GM23338 (cell line): ENCODE measurements around the gene C8G. TPM values are rescaled to one million over a fixed set of nuclear protein-coding genes. Genes with fewer than 3 reads are reported as not detected.

Experiments
- ATAC-seq: fragments of 200-7000 bp; cut with Tn5 transposase; 3 replicates; pipeline ENCODE4 v1.9.1; 2020
- DNase-seq: peaks from one replicate; pipeline ENCODE4 v3.0.0-alpha.2; 2015; ENCODE audit warnings: low spot score
- H2AFZ ChIP-seq: fragments of 200-600 bp; sonication (generic); 2 replicates; pipeline ENCODE4 v1.8.0; 2016; ENCODE audit warnings: antibody characterized with exemption, mild to moderate bottlenecking, moderate library complexity
- H3F3A ChIP-seq: fragments of 200-600 bp; sonication (generic); replicated peaks from 2 replicates; pipeline ENCODE4 v1.8.0; 2017; ENCODE audit warnings: antibody characterized with exemption, mixed run types, low read depth
- H3K27ac ChIP-seq: fragments of 200-600 bp; sonication (generic); 2 replicates; pipeline ENCODE4 v1.6.1; 2016; ENCODE audit warnings: low read depth
- H3K27me3 ChIP-seq: fragments of 200-600 bp; sonication (generic); 2 replicates; pipeline ENCODE4 v1.8.0; 2016; ENCODE audit warnings: mild to moderate bottlenecking, mixed run types, moderate library complexity; ENCODE audit not compliant: insufficient read depth
- H3K36me3 ChIP-seq: fragments of 200-600 bp; sonication (generic); 2 replicates; pipeline ENCODE4 v1.8.0; 2016; ENCODE audit warnings: mild to moderate bottlenecking; ENCODE audit not compliant: insufficient read depth
- H3K4me1 ChIP-seq: fragments of 200-600 bp; sonication (generic); 2 replicates; pipeline ENCODE4 v1.8.0; 2016; ENCODE audit warnings: mild to moderate bottlenecking, moderate library complexity; ENCODE audit not compliant: insufficient read depth
- H3K4me2 ChIP-seq: fragments of 200-600 bp; sonication (generic); 2 replicates; pipeline ENCODE4 v1.7.1; 2017; ENCODE audit warnings: mixed run types
- H3K4me3 ChIP-seq: fragments of 200-600 bp; sonication (generic); 2 replicates; pipeline ENCODE4 v1.6.1; 2016; ENCODE audit warnings: mixed run types
- H3K79me2 ChIP-seq: fragments of 200-600 bp; sonication (generic); replicated peaks from 2 replicates; pipeline ENCODE4 v1.8.0; 2017; ENCODE audit warnings: mild to moderate bottlenecking; ENCODE audit not compliant: insufficient read depth
- H3K9me2 ChIP-seq: fragments of 200-600 bp; sonication (generic); 2 replicates; pipeline ENCODE4 v1.8.0; 2017; ENCODE audit not compliant: insufficient read depth
- H4K20me1 ChIP-seq: fragments of 200-600 bp; sonication (generic); replicated peaks from 2 replicates; pipeline ENCODE4 v1.8.0; 2017; ENCODE audit warnings: mild to moderate bottlenecking; ENCODE audit not compliant: insufficient read depth
- H3K27ac Mint-ChIP-seq: 2 replicates; pipeline ENCODE4 v1.8.0; 2020; ENCODE audit warnings: inconsistent platforms, mild to moderate bottlenecking, moderate library complexity, mixed read lengths
- H3K27me3 Mint-ChIP-seq: 3 replicates; pipeline ENCODE4 v1.8.0; 2022; ENCODE audit warnings: low read depth, mild to moderate bottlenecking, moderate library complexity, mixed read lengths, inconsistent platforms; ENCODE audit not compliant: insufficient read depth, poor library complexity
- H3K36me3 Mint-ChIP-seq: 3 replicates; pipeline ENCODE4 v1.8.0; 2021; ENCODE audit warnings: low read depth, mild to moderate bottlenecking, inconsistent platforms, moderate library complexity, mixed read lengths
- H3K4me1 Mint-ChIP-seq: 3 replicates; pipeline ENCODE4 v1.8.0; 2020; ENCODE audit warnings: mild to moderate bottlenecking, inconsistent platforms, mixed read lengths
- H3K4me3 Mint-ChIP-seq: 3 replicates; pipeline ENCODE4 v1.8.0; 2021; ENCODE audit warnings: moderate library complexity, mild to moderate bottlenecking, inconsistent platforms, mixed read lengths
- H3K9me3 Mint-ChIP-seq: 3 replicates; pipeline ENCODE4 v1.8.0; 2020; ENCODE audit warnings: moderate library complexity, mild to moderate bottlenecking, inconsistent platforms, mixed read lengths
- CREB1 ChIP-seq: fragments of 250-450 bp; sonication (Bioruptor Pico); IDR thresholded peaks from 2 replicates; pipeline ENCODE4 v1.5.0; 2020; ENCODE audit warnings: low read depth, mild to moderate bottlenecking, moderate library complexity
- ETS1 ChIP-seq: IDR thresholded peaks from 2 replicates; pipeline ENCODE4 v1.6.1; 2016; ENCODE audit warnings: antibody characterized with exemption
- EZH2 ChIP-seq: fragments of 200-600 bp; sonication (generic); IDR thresholded peaks from one replicate; pipeline ENCODE4 v1.8.0; 2017; ENCODE audit warnings: antibody characterized with exemption, mild to moderate bottlenecking, low read depth; ENCODE audit not compliant: unreplicated experiment
- EZH2phosphoT487 ChIP-seq: fragments of 200-600 bp; sonication (generic); IDR thresholded peaks from one replicate; pipeline ENCODE4 v1.8.1; 2018; ENCODE audit warnings: antibody characterized with exemption; ENCODE audit not compliant: unreplicated experiment
- JUNB ChIP-seq: IDR thresholded peaks from one replicate; pipeline ENCODE4 v1.6.1; 2016; ENCODE audit warnings: antibody characterized with exemption; ENCODE audit not compliant: unreplicated experiment
- NANOG ChIP-seq: IDR thresholded peaks from 2 replicates; pipeline ENCODE4 v1.6.1; 2016; ENCODE audit warnings: antibody characterized with exemption, borderline replicate concordance
- POLR2AphosphoS5 ChIP-seq: IDR thresholded peaks from 2 replicates; pipeline ENCODE4 v1.6.1; 2016; ENCODE audit warnings: antibody characterized with exemption, low read depth
- STAT1 ChIP-seq: IDR thresholded peaks from one replicate; pipeline ENCODE4 v1.6.1; 2016; ENCODE audit warnings: antibody characterized with exemption; ENCODE audit not compliant: unreplicated experiment
- ZNF114 ChIP-seq: fragments of 250-450 bp; sonication (Bioruptor Pico); IDR thresholded peaks from 2 replicates; pipeline ENCODE4 v1.5.0; 2020; ENCODE audit warnings: mild to moderate bottlenecking, moderate library complexity
- ZNF331 ChIP-seq: fragments of 250-450 bp; sonication (Bioruptor Pico); IDR thresholded peaks from 2 replicates; pipeline ENCODE4 v1.5.0; 2020; ENCODE audit warnings: low read depth, mild to moderate bottlenecking, moderate library complexity
- ZNF462 ChIP-seq: fragments of 250-450 bp; sonication (Bioruptor Pico); IDR thresholded peaks from 2 replicates; pipeline ENCODE4 v1.5.0; 2020; ENCODE audit warnings: mild to moderate bottlenecking, moderate library complexity
- polyA plus RNA-seq: library from polyadenylated mRNA; unstranded; fragments of >200 nt; fragmentation: Nextera tagmentation; extraction: Ambion mirVana; gene quantifications from 2 replicates; pipeline ENCODE4 v1.2.1, GENCODE V29; 2016
- total RNA-seq: library from RNA; depleted of rRNA; stranded (reverse); fragments of >200 nt; shearing (Covaris generic); gene quantifications from 2 replicates; pipeline ENCODE4 v1.2.3, GENCODE V29; 2014
- TF ChIP-seq, protein P1 (sequence below): IDR thresholded peaks from one replicate; pipeline ENCODE4 v1.6.1; 2018; ENCODE audit warnings: antibody characterized with exemption; ENCODE audit not compliant: unreplicated experiment

Gene C8G
- total and polyA plus RNA-seq, 2 experiments from 2014 or later: not detected

GRCh38 chr9:136900988-136901515, 44.0 kb upstream of the C8G start:
- Mint-ChIP-seq H3K27me3 (peaks cover 3% of the 10 kb centered on the region), H3K27ac (peak overlapping the region; percentile 56; the same call in 1 of the 2 replicates), H3K4me3 (no peak overlapping the region), H3K4me1 (0 out of 3 replicates have a peak, but pooled peaks cover 2% of the 10 kb centered on the region), H3K9me3 (no peaks in the 10 kb centered on the region), H3K36me3 (peaks cover 56% of the 10 kb centered on the region)
- Histone ChIP-seq H3K4me1 (no peaks in the 10 kb centered on the region), H3K27me3 (no peaks in the 10 kb centered on the region), H3K4me3 (no peak overlapping the region), H3K27ac (no peak overlapping the region), H3K36me3 (peaks cover 28% of the 10 kb centered on the region), H3K9me2 (no peaks in the 10 kb centered on the region), H3K4me2 (no peak overlapping the region), H3K79me2 (peaks cover 26% of the 10 kb centered on the region), H3F3A (0 out of 2 replicates have a peak, but pooled peaks cover 9% of the 10 kb centered on the region), H2AFZ (no peak overlapping the region), H4K20me1 (peaks cover 23% of the 10 kb centered on the region)
- ATAC-seq (no peak), DNase-seq (no peak)
- TF ChIP-seq NANOG: no peak
- no peak for TF ChIP-seq ZNF114 (CRISPR knock-in tag)
- no peak for TF ChIP-seq ETS1
- TF ChIP-seq JUNB: no peak
- TF ChIP-seq STAT1: no peak
- no peak for TF ChIP-seq ZNF331 (CRISPR knock-in tag)
- TF ChIP-seq, protein P1, sequence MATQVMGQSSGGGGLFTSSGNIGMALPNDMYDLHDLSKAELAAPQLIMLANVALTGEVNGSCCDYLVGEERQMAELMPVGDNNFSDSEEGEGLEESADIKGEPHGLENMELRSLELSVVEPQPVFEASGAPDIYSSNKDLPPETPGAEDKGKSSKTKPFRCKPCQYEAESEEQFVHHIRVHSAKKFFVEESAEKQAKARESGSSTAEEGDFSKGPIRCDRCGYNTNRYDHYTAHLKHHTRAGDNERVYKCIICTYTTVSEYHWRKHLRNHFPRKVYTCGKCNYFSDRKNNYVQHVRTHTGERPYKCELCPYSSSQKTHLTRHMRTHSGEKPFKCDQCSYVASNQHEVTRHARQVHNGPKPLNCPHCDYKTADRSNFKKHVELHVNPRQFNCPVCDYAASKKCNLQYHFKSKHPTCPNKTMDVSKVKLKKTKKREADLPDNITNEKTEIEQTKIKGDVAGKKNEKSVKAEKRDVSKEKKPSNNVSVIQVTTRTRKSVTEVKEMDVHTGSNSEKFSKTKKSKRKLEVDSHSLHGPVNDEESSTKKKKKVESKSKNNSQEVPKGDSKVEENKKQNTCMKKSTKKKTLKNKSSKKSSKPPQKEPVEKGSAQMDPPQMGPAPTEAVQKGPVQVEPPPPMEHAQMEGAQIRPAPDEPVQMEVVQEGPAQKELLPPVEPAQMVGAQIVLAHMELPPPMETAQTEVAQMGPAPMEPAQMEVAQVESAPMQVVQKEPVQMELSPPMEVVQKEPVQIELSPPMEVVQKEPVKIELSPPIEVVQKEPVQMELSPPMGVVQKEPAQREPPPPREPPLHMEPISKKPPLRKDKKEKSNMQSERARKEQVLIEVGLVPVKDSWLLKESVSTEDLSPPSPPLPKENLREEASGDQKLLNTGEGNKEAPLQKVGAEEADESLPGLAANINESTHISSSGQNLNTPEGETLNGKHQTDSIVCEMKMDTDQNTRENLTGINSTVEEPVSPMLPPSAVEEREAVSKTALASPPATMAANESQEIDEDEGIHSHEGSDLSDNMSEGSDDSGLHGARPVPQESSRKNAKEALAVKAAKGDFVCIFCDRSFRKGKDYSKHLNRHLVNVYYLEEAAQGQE: no peak
- TF ChIP-seq ZNF462 (CRISPR knock-in tag): no peak
- TF ChIP-seq EZH2phosphoT487: no peak
- no peak for TF ChIP-seq EZH2
- no peak for TF ChIP-seq POLR2AphosphoS5
- TF ChIP-seq CREB1 (CRISPR knock-in tag): no peak
